HepG2 (cell line): Measurements from ENCODE around the gene PIP4K2B. TPM values are rescaled to one million over a fixed set of nuclear protein-coding genes. Genes with fewer than 3 reads are reported as not detected.

Experiments used
- ATF7-NPFF ChIP-seq: sonication (generic); formaldehyde crosslinking; IDR thresholded peaks from 2 replicates; pipeline ENCODE4 v1.8.1; 2023; ENCODE audit warnings: mild to moderate bottlenecking, low read depth, missing genetic modification reagents, moderate library complexity
- ATM ChIP-seq: fragments of 450-650 bp; IDR thresholded peaks from 2 replicates; pipeline ENCODE4 v1.7.1; 2017; ENCODE audit warnings: mild to moderate bottlenecking, borderline replicate concordance
- HDAC1 ChIP-seq: sonication (generic); formaldehyde crosslinking; IDR thresholded peaks from 2 replicates; pipeline ENCODE4 v1.5.1; 2020; ENCODE audit warnings: mild to moderate bottlenecking, missing genetic modification reagents
- TBX3 ChIP-seq: fragments of 450-650 bp; IDR thresholded peaks from 2 replicates; pipeline ENCODE4 v1.6.1; 2017; ENCODE audit warnings: antibody characterized with exemption, mild to moderate bottlenecking, inconsistent platforms, borderline replicate concordance
- THYN1 ChIP-seq: sonication (generic); formaldehyde crosslinking; IDR thresholded peaks from 2 replicates; pipeline ENCODE4 v1.8.1; 2023; ENCODE audit warnings: low read depth, mild to moderate bottlenecking, moderate library complexity, missing genetic modification reagents, borderline replicate concordance
- ZNF225 ChIP-seq: sonication (generic); formaldehyde crosslinking; IDR thresholded peaks from 2 replicates; pipeline ENCODE4 v1.4.0; 2020; ENCODE audit warnings: mild to moderate bottlenecking, missing genetic modification reagents
- ZNF260 ChIP-seq: sonication (generic); formaldehyde crosslinking; IDR thresholded peaks from 2 replicates; pipeline ENCODE4 v1.4.0; 2020; ENCODE audit warnings: missing genetic modification reagents, low read depth, mild to moderate bottlenecking, borderline replicate concordance
- ZNF619 ChIP-seq: sonication (generic); formaldehyde crosslinking; IDR thresholded peaks from 2 replicates; pipeline ENCODE4 v1.4.0; 2020; ENCODE audit warnings: mild to moderate bottlenecking, missing genetic modification reagents
- polyA plus RNA-seq, 8 experiments: library from polyadenylated mRNA; depleted of rRNA in 3 of 8; stranded (reverse) in 7 of 8; unstranded in 1 of 8; fragments of >200 nt; fragmentation: Illumina TruSeq in 4 of 8; extraction: Trizol in 4 of 8; gene quantifications; 2 replicates each; pipeline versions ENCODE4 v1.2.1 to v1.2.3, GENCODE V29; 2011 to 2016; ENCODE audit warnings: low read depth in 4 of 8, missing spikeins in 1 of 8, mixed read lengths in 1 of 8; ENCODE audit not compliant: insufficient read depth in 1 of 8
- total RNA-seq, 5 experiments: library from RNA; depleted of rRNA; stranded (reverse); fragments of >200 nt; fragmentation: Illumina TruSeq; extraction: Trizol; gene quantifications; 2 replicates each; pipeline ENCODE4 v1.2.3, GENCODE V29; 2016; ENCODE audit warnings: low read depth in 1 of 5
- TF ChIP-seq, protein P1 (sequence below): sonication (generic); formaldehyde crosslinking; IDR thresholded peaks from 2 replicates; pipeline ENCODE4 v1.4.0; 2020; ENCODE audit warnings: missing genetic modification reagents, borderline replicate concordance
- TF ChIP-seq, protein P2 (sequence below): sonication (generic); formaldehyde crosslinking; IDR thresholded peaks from 2 replicates; pipeline ENCODE4 v1.5.0; 2020; ENCODE audit warnings: mild to moderate bottlenecking, missing genetic modification reagents
- TF ChIP-seq, protein P3 (sequence below): sonication (generic); formaldehyde crosslinking; IDR thresholded peaks from 2 replicates; pipeline ENCODE4 v1.9.0; 2022; ENCODE audit warnings: low read depth, missing genetic modification reagents
- TF ChIP-seq, protein P4 (sequence below): sonication (generic); formaldehyde crosslinking; IDR thresholded peaks from 2 replicates; pipeline ENCODE4 v1.4.0; 2020; ENCODE audit warnings: missing genetic modification reagents
- TF ChIP-seq, protein P5 (sequence below): sonication (generic); formaldehyde crosslinking; IDR thresholded peaks from 2 replicates; pipeline ENCODE4 v1.4.0; 2020; ENCODE audit warnings: missing genetic modification reagents, borderline replicate concordance

The PIP4K2B gene
- total and polyA plus RNA-seq, 2 of the 13 experiments (the other 11 are each of a cell fraction or from before 2014, with no cell fraction given): 20.4 to 54.0 TPM

DNA sequence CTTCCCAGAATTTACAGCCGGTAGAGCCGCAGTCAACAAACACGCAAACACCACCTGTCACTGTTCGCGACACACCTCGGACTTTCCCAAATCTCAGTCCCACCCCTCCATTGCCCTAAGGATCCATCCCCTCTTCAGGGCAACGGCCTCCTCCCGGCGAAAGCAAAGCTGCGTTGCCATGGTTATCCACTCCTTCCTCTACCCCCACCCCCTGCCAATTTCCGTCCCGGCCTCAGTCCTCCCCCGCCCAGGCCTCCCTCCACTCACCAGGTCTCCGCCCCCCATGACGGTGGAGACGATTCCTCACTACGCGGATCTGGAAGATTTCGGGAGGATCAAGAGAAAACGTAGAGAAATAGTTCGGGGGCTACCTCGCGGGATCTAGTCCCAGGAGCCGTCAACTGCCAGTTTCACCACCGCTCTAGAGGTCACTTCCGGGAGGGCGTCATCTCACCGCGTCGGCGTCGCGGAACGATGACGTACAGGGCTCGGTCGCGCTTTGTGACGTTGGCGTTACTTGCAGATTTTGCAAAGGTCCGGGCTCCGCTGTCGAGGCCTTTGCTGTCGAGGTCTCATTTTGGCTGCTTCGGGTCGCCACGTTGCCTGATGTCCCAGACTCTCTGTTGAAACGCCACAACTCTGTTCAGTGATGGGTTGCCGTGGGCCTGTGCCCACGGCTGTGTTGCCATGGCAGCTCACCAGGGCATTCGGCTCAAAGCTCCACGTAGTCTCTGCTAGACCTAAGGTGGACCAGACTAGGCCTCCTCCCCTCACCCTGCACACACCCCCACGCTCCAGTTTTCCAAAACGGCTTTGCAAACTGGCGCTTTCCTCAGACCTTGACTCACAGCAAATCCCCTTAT, 25.8 kb upstream of the PIP4K2B start, which contains the start of gene CWC25 (continued):
- TF ChIP-seq, protein P1, sequence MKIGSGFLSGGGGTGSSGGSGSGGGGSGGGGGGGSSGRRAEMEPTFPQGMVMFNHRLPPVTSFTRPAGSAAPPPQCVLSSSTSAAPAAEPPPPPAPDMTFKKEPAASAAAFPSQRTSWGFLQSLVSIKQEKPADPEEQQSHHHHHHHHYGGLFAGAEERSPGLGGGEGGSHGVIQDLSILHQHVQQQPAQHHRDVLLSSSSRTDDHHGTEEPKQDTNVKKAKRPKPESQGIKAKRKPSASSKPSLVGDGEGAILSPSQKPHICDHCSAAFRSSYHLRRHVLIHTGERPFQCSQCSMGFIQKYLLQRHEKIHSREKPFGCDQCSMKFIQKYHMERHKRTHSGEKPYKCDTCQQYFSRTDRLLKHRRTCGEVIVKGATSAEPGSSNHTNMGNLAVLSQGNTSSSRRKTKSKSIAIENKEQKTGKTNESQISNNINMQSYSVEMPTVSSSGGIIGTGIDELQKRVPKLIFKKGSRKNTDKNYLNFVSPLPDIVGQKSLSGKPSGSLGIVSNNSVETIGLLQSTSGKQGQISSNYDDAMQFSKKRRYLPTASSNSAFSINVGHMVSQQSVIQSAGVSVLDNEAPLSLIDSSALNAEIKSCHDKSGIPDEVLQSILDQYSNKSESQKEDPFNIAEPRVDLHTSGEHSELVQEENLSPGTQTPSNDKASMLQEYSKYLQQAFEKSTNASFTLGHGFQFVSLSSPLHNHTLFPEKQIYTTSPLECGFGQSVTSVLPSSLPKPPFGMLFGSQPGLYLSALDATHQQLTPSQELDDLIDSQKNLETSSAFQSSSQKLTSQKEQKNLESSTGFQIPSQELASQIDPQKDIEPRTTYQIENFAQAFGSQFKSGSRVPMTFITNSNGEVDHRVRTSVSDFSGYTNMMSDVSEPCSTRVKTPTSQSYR: peak; percentile 75
- TF ChIP-seq ZNF225 (peak; percentile 92), HDAC1 (peak; percentile 99), ATF7-NPFF (peak; percentile 76; the same call in 1 of the 2 replicates), ATM (peak; percentile 95; the same call in 1 of the 2 replicates), ZNF619 (CRISPR knock-in tag) (peak; percentile 94), THYN1 (CRISPR knock-in tag) (no peak), ZNF260 (no peak), TBX3 (peak; percentile 40; the same call in 1 of the 2 replicates)
- TF ChIP-seq, protein P2, sequence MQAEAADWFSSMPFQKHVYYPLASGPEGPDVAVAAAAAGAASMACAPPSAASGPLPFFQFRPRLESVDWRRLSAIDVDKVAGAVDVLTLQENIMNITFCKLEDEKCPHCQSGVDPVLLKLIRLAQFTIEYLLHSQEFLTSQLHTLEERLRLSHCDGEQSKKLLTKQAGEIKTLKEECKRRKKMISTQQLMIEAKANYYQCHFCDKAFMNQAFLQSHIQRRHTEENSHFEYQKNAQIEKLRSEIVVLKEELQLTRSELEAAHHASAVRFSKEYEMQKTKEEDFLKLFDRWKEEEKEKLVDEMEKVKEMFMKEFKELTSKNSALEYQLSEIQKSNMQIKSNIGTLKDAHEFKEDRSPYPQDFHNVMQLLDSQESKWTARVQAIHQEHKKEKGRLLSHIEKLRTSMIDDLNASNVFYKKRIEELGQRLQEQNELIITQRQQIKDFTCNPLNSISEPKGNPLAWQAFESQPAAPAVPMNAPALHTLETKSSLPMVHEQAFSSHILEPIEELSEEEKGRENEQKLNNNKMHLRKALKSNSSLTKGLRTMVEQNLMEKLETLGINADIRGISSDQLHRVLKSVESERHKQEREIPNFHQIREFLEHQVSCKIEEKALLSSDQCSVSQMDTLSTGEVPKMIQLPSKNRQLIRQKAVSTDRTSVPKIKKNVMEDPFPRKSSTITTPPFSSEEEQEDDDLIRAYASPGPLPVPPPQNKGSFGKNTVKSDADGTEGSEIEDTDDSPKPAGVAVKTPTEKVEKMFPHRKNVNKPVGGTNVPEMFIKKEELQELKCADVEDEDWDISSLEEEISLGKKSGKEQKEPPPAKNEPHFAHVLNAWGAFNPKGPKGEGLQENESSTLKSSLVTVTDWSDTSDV (CRISPR knock-in tag): peak; percentile 97
- TF ChIP-seq, protein P3, sequence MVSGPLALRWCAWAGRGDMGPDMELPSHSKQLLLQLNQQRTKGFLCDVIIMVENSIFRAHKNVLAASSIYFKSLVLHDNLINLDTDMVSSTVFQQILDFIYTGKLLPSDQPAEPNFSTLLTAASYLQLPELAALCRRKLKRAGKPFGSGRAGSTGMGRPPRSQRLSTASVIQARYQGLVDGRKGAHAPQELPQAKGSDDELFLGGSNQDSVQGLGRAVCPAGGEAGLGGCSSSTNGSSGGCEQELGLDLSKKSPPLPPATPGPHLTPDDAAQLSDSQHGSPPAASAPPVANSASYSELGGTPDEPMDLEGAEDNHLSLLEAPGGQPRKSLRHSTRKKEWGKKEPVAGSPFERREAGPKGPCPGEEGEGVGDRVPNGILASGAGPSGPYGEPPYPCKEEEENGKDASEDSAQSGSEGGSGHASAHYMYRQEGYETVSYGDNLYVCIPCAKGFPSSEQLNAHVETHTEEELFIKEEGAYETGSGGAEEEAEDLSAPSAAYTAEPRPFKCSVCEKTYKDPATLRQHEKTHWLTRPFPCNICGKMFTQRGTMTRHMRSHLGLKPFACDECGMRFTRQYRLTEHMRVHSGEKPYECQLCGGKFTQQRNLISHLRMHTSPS (CRISPR knock-in tag): peak; percentile 56; the same call in 1 of the 2 replicates
- TF ChIP-seq, protein P4, sequence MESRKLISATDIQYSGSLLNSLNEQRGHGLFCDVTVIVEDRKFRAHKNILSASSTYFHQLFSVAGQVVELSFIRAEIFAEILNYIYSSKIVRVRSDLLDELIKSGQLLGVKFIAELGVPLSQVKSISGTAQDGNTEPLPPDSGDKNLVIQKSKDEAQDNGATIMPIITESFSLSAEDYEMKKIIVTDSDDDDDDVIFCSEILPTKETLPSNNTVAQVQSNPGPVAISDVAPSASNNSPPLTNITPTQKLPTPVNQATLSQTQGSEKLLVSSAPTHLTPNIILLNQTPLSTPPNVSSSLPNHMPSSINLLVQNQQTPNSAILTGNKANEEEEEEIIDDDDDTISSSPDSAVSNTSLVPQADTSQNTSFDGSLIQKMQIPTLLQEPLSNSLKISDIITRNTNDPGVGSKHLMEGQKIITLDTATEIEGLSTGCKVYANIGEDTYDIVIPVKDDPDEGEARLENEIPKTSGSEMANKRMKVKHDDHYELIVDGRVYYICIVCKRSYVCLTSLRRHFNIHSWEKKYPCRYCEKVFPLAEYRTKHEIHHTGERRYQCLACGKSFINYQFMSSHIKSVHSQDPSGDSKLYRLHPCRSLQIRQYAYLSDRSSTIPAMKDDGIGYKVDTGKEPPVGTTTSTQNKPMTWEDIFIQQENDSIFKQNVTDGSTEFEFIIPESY (CRISPR knock-in tag): peak; percentile 84
- TF ChIP-seq, protein P5, sequence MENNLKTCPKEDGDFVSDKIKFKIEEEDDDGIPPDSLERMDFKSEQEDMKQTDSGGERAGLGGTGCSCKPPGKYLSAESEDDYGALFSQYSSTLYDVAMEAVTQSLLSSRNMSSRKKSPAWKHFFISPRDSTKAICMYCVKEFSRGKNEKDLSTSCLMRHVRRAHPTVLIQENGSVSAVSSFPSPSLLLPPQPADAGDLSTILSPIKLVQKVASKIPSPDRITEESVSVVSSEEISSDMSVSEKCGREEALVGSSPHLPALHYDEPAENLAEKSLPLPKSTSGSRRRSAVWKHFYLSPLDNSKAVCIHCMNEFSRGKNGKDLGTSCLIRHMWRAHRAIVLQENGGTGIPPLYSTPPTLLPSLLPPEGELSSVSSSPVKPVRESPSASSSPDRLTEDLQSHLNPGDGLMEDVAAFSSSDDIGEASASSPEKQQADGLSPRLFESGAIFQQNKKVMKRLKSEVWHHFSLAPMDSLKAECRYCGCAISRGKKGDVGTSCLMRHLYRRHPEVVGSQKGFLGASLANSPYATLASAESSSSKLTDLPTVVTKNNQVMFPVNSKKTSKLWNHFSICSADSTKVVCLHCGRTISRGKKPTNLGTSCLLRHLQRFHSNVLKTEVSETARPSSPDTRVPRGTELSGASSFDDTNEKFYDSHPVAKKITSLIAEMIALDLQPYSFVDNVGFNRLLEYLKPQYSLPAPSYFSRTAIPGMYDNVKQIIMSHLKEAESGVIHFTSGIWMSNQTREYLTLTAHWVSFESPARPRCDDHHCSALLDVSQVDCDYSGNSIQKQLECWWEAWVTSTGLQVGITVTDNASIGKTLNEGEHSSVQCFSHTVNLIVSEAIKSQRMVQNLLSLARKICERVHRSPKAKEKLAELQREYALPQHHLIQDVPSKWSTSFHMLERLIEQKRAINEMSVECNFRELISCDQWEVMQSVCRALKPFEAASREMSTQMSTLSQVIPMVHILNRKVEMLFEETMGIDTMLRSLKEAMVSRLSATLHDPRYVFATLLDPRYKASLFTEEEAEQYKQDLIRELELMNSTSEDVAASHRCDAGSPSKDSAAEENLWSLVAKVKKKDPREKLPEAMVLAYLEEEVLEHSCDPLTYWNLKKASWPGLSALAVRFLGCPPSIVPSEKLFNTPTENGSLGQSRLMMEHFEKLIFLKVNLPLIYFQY (CRISPR knock-in tag): peak; percentile 71; the same call in 1 of the 2 replicates
